Transverse colon (tissue), 3 donors: ENCODE results near the gene RAPGEFL1.

Source experiments
- POLR2A ChIP-seq: fragments of 450-650 bp; IDR thresholded peaks from one replicate; pipeline ENCODE4 v1.6.1; 2016; ENCODE audit warnings: antibody characterized with exemption, mild to moderate bottlenecking, moderate library complexity
- TF ChIP-seq, protein P1 (sequence below), 5 experiments: fragments of 200-600 bp in 3 of 5; fragments of 450-650 bp in 2 of 5; sonication (generic) in 3 of 5; IDR thresholded peaks; 1 replicate in 2 of 5; 2 replicates in 3 of 5; pipeline ENCODE4 v1.5.1; 2016 to 2017; ENCODE audit warnings: antibody characterized with exemption in 5 of 5, inconsistent platforms in 3 of 5, mild to moderate bottlenecking in 2 of 5, moderate library complexity in 1 of 5

DNA sequence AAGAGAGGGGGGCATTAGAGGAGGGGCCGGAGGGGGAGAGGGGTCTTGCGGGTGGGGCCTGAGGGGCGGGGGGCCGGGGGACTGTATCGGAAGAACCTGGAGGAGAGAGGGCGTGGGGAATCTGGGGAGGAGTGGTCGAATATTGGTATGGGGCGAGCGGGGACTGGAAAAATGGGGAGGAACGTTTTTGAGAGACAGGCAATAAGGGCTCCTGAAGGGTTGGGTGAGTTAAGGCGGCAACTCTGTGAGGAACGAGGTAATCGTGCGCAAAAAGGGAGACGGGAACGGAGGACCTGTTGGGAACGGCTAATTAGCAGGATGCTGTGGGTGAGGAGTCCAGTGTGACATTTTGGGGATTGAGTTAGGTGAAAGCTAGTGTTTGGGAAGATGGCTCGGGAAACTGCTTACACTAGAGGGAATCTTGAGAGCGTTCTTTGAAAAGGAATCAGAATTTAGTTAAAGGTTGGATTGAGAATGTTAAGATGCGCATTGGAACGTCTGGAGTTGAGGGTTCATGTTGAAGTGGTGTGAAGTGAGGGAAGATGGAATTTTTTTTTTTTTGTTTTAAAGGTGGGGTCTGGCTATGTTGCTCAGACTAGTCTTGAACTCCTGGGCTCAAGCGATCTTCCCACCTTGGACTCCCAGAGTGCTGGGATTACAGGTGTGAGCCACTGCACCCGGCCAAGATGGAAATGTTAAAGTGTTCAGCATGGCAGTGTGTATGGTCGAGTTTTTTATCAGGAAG is 42.5 kb downstream of the RAPGEFL1 start:
- TF ChIP-seq, protein P1, sequence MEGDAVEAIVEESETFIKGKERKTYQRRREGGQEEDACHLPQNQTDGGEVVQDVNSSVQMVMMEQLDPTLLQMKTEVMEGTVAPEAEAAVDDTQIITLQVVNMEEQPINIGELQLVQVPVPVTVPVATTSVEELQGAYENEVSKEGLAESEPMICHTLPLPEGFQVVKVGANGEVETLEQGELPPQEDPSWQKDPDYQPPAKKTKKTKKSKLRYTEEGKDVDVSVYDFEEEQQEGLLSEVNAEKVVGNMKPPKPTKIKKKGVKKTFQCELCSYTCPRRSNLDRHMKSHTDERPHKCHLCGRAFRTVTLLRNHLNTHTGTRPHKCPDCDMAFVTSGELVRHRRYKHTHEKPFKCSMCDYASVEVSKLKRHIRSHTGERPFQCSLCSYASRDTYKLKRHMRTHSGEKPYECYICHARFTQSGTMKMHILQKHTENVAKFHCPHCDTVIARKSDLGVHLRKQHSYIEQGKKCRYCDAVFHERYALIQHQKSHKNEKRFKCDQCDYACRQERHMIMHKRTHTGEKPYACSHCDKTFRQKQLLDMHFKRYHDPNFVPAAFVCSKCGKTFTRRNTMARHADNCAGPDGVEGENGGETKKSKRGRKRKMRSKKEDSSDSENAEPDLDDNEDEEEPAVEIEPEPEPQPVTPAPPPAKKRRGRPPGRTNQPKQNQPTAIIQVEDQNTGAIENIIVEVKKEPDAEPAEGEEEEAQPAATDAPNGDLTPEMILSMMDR (IDR thresholded peaks at IDR 0.05) = no peak
- TF ChIP-seq POLR2A = no peak
